DMS153 treated with DMSO at 0.1 percent for 48 hours (cell line): ENCODE measurements around the gene GRIP2.

Experiments
- DNase-seq: peaks from one replicate; lab custom pipeline; 2025; ENCODE audit not compliant: unreplicated experiment; lab: John Stamatoyannopoulos, UW

Gene GRIP2

GRCh38 chr3:14507757-14508504, 32.2 kb downstream of the GRIP2 start:
- DNase-seq = no peak

- no peak for DNase-seq
Measured at GRCh38 chr3:14507305-14507741, 32.8 kb downstream of the GRIP2 start.

DNA sequence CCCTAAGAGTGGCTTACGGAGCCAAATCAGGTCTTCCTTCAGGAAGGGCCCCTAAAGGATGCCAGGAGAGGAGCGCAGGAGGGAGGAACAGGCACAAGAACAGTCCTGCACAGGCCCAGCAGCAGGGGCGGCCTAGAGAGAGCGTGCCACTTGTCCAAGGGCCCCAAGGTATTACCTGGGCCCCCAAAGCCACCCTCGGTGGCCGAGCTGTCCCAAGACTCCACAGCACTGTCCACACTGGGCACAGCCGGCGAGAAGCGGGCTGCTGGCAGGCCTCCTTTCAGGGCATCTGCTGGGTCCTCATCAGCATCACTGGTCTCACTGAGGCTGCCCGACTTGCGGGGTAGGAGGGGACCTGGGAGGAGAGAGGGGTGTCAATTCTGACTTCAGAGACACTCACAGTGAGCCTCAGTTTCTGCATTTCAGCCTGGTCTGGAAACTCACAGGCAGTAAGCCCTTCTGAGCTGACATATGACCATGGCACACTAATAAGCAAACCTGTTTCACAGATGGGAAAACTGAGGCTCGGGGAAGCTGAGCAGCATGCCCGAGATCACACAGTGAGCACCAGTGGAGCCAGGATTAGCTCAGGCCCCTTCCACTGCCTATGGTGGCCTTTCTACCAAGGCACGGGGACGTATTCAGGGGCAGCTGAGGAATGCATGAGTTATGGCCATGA, 33.4 kb downstream of the GRIP2 start:
- DNase-seq = no peak

GRCh38 chr3:14505803-14506500, 34.2 kb downstream of the GRIP2 start:
- no peak for DNase-seq

GRCh38 chr3:14505001-14505802, 34.9 kb downstream of the GRIP2 start:
- DNase-seq = no peak

GRCh38 chr3:14503706-14504065, 36.5 kb downstream of the GRIP2 start:
- DNase-seq = no peak

GRCh38 chr3:14503033-14503705, 37.0 kb downstream of the GRIP2 start:
- DNase-seq = no peak

GRCh38 chr3:14502472-14502871, 37.7 kb downstream of the GRIP2 start:
- DNase-seq = no peak

DNA sequence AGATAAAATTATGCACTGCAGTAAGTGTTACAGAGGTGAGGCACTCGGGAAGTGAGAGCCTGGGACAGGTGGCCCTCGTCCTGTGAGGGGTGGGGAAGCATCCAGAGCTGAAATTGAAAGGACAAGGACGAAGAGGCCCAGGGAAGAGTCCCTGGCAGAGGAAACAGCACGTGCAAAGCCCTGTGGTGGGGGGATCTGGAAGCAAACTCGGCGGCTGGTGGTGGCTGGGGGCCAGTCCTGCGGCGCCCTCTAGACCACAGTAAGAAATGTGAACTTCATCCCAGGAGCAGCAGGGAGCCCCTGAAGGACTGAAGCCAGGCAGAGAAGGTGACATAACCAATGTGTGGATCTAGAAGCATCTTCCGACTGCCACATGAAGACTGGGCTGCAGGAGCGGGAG, 42.8 kb downstream of the GRIP2 start:
- no peak for DNase-seq

DNA sequence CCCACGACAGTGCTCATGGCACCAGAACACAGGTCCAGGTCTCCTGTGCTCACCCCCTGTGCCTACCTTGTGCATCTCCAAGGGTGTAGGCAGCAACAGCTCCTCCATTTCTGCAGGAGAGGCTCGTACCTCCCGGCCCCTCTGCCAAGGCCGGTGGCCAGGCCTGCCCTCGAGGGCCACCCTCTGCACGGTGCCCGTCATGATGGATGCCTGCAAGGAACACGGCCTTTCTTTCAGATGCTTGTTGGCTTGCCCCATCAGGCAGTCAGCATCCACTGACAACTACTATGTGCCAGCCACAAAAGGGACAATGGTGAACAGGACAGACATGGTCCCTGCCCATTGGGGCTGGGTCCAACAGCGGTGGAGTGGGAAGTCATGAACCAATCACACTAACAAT, 43.8 kb downstream of the GRIP2 start:
- no peak for DNase-seq

GRCh38 chr3:14494973-14495300, 45.2 kb downstream of the GRIP2 start:
- DNase-seq = no peak

DNA sequence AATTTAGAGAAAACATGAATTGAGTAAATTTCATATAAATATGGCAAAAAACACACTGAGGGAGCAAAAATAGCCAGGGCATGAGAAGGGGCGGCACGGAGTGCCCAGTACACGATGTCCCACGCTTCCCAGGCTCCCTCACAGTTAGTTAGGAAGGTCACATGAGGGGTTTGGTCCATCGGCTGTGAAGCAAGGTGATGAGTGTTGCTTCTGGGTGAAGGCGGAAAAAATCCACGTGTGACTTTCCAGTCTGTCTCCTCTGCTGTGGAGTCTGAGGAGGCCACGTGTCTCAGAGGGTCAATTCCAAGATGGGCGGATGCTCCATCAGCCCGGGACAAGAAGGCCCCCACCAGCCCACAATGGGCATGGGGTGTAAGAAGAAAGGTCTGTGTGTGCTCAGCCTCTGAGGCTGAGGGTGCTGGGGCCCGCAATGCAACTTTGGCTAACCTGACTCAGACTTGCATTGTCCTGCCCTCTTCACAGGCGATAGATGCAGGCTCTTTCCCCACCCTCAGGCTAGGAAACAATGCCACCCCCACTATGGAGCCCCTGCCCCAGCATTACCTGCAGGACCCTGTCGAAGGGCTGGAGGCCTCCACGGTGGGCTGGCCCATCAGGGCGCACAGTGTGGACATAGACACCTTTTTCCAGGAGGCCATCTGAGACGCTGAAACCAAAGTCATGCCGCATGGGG, 45.7 kb downstream of the GRIP2 start:
- DNase-seq = no peak

DNA sequence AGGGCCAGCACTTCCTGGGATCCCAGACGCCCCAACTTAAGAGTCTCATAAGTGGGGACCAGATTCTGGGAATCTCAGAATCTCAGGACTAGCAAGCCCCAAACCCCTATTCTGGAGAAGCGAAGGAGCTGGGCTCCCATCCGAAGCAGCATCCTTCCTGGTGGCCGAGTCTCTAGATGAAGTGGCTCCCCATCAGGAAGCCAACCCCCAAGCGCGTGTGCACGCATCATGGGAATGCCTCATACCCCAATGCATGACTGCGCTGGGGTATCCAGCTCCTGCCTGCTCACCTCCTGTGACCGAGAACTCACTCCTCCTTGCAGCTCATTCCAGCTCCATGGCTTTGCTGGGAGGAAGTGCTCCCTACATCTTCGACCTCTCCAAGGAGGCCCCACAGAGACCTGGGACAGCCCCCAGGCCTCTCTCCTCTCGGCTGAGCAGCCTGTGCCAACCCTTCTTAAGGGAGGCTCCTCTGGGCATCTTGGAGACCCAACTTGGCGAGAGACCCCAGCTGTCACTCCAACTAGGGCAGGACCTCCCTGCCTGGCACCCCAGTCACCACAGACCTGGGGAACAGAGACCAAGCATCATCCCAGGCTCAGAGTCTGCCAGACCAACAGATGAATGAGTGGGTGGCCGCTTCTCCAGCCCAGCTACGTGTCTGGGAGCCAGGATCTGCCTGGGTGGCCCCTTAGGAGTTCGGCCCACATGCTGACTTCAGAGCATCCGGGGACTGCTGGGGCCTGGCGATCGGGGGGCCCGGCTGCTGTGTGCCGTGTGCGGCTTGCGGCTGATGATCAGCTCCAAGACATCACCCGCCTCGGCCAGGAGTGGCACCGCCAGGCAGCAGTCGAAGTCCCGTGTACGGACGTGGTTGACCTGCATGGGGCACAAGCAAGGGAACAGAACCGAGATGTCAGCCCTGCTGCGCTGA, 46.9 kb downstream of the GRIP2 start:
- DNase-seq = no peak

GRCh38 chr3:14491396-14492190, 48.5 kb downstream of the GRIP2 start:
- no peak for DNase-seq

DNA sequence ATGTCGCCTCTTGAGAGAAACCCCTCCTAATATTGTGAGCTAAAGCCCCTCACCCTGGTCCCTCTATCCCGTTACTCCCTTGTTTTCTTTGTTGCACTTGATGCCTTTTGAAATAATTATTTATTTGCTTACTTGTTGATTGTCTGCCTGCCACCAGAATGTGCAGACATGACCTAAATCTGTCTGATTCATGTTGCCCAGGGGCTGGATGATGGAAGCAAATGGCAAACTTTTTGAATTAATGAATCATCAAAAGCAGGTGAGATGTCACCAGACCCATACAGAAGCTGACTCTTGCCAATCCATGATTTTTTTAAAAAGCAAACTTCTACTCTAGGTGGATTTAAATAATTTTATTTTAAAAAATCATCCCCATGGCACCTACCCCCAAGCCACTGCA, 49.3 kb downstream of the GRIP2 start:
- no peak for DNase-seq

GRCh38 chr3:14490255-14490654, 49.9 kb downstream of the GRIP2 start:
- DNase-seq = no peak

DNA sequence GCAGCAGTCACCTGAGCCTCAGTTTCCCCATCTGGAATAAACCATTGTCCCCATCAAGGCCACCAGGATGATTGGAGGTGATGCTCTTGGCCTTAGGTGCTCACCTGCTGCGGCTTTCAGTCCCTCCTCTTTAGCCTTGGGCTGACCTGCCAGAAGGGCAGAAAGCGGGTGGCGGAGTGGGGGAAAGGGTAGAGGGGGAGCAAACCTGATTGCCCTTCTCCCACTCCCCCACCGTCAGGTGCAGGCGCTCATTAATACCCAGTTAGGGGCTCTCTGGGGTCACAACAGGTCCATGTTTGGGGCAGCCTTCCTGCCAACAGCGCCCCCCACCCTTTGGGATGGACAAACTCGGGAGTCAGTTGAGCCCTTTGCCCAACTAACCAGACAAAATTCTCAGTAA, 50.5 kb downstream of the GRIP2 start:
- DNase-seq = no peak

- DNase-seq = no peak
Measured at GRCh38 chr3:14488286-14489041, 51.7 kb downstream of the GRIP2 start.
